Fibroblast of lung (primary cell): ENCODE measurements around the gene PRKAR1B.

Experiments
- CTCF ChIP-seq, 2 donors: IDR thresholded peaks in 1 of 2; conservative IDR thresholded peaks in 1 of 2; 1 replicate in 1 of 2; 2 replicates in 1 of 2; pipeline ENCODE4 v1.5.1; 2011 to 2012; ENCODE audit warnings: low read length in 2 of 2, control low read depth in 1 of 2, inconsistent platforms in 1 of 2, low read depth in 1 of 2, mild to moderate bottlenecking in 1 of 2
- EZH2 ChIP-seq: IDR thresholded peaks from 2 replicates; pipeline ENCODE4 v1.5.1; 2012; ENCODE audit warnings: low read length, control low read depth, mild to moderate bottlenecking; ENCODE audit errors: missing control alignments

- TF ChIP-seq CTCF (conservative IDR thresholded peaks at IDR 0.05 in 1 of 2, IDR thresholded peaks at IDR 0.05 in 1 of 2; ENCODE audit: low read depth in 1 of 2, low read length in 2 of 2) (no peak), EZH2 (no peak)
Observed at GRCh38 chr7:569071-569855, 157.8 kb downstream of the PRKAR1B start.
